ENCODE results near the gene CLIP3.
"Not testable (repeated sequence)": the region's sequence is repeated elsewhere in the genome, so short reads cannot be mapped to it uniquely, and the experiment has no call there.

CLIP3 gene

DNA sequence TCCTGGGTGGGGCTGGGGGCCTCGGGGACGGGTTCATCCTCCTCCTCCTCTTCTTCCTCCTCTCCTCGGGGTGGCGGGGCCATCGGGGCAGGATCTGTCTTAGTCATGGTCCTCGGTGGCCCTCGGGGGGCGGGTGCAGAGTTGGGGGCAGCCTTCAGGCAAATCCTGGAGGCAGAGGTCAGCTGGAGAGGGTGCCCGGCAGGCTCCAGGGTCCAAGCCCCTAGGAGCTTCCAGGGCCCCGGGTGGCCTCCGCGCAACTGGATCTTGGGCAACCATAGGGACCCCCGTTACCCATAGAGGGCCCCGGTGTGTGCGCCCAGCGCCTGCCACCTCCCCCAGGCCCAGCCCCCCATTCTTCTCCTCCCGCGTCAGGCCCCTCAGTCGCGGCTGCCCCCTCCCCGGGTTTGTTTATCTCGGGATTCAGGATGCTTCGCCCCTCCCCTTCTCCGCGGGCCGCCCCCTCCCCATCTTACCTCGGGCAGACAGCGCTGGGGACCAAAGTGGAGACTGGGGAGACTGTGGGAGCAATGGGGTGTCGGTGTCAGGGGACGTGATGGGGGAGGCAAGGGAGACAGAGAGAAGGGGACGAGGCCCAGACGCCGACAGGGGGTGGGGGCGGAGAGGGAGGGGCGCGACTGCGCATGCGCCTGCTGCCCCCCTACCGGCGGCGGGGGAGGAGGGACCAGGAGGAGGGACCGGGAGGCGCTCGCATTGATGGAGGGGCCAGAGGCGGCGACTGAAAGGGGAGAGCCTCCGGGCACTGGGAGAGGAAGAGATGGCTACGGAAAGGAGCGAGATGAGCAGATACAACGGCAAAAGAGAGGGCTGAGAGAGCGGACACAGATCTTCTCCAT lies at the start of gene CLIP3:
TSS of gene CLIP3 (minus strand) at position 623 of the 854 bp plus-strand sequence. CDS start at position 107, 516 bp downstream.
- H3K4me2 ChIP-seq, result peak within 1 kb of the TSS; percentile 71
- no peak within 1 kb of the TSS for H3K27ac ChIP-seq
- peak within 1 kb of the TSS; percentile 24; the same call in 1 of the 2 replicates for H3K9ac ChIP-seq
- no peak for TF ChIP-seq Cebpa-rat (IDR thresholded peaks at IDR 0.05)
- no peaks in the 10 kb centered on the region for H4K20me1 ChIP-seq
- peaks cover 14% of the 10 kb centered on the region for H3K4me1 ChIP-seq
- H3K9me3 ChIP-seq, result no peaks in the 10 kb centered on the region
- peaks cover 23% of the 10 kb centered on the region for H3K36me3 ChIP-seq
- H3K4me3 ChIP-seq, result peak within 1 kb of the TSS; percentile 62
- H3K27me3 ChIP-seq, result no peaks in the 10 kb centered on the region

- Histone ChIP-seq H3K4me2 (no peak overlapping the region), H3K9me3 (no peaks in the 10 kb centered on the region), H4K20me1 (no peaks in the 10 kb centered on the region; the same call in 1 of the 2 replicates), H3K9ac (no peak overlapping the region), H3K27ac (no peak overlapping the region), H3K4me1 (no peaks in the 10 kb centered on the region), H3K4me3 (no peak overlapping the region), H3K27me3 (no peaks in the 10 kb centered on the region), H3K36me3 (peaks cover 95% of the 10 kb centered on the region)
- no peak for TF ChIP-seq Cebpa-rat (IDR thresholded peaks at IDR 0.05)
These were observed 49.2 kb upstream of the CLIP3 start for GRCh38 chr19:36081894-36082293.

GRCh38 chr19:36081385-36081784 lies 48.7 kb upstream of the CLIP3 start:
- no peak overlapping the region for H3K9ac ChIP-seq

DNA sequence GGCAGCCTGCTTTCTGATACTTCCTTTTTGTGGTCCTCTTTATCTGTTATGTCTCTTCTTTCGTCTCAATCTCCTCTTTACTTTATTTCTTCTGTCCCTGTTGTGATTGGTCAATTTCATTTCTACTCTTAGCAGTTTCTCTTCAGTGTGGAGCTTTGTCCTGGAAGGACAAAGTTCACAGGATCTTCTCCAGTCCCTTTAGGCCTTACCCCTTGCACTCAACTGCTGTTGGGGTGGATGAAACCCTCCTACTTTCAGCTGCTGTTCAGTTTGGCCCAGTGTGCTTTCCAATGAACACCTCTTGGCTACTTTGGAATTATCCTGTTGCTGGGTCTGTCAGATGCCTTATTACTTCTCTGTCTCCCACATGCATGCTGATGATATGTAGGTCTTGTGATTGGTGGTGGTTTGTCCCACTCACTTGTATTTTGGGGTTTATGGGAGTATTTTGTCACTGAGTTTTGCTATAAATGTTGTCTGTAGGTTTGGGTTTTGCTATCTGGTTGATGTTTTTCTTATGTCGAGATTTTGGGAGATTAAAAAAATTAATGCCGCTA lies 46.8 kb upstream of the CLIP3 start:
- Histone ChIP-seq H3K4me2 (no peak overlapping the region), H4K20me1 (no peaks in the 10 kb centered on the region; the same call in 1 of the 2 replicates), H3K27ac (no peak overlapping the region), H3K4me3 (no peak overlapping the region), H3K4me1 (no peaks in the 10 kb centered on the region), H3K27me3 (no peaks in the 10 kb centered on the region), H3K9ac (no peak overlapping the region), H3K36me3 (peaks cover 93% of the 10 kb centered on the region), H3K9me3 (no peaks in the 10 kb centered on the region)
- no peak for TF ChIP-seq Cebpa-rat (IDR thresholded peaks at IDR 0.05)

More at GRCh38 chr19:36081385-36081784, 48.7 kb upstream of the CLIP3 start:
- Histone ChIP-seq H3K36me3 (peaks cover 93% of the 10 kb centered on the region), H3K4me3 (no peak overlapping the region), H3K27me3 (no peaks in the 10 kb centered on the region), H3K4me2 (no peak overlapping the region), H3K27ac (no peak overlapping the region), H3K9me3 (no peaks in the 10 kb centered on the region), H3K4me1 (no peaks in the 10 kb centered on the region), H4K20me1 (no peaks in the 10 kb centered on the region; the same call in 1 of the 2 replicates)
- TF ChIP-seq Cebpa-rat (IDR thresholded peaks at IDR 0.05), result no peak

- Histone ChIP-seq H3K36me3 (peaks cover 92% of the 10 kb centered on the region), H3K27ac (no peak overlapping the region), H3K4me2 (no peak overlapping the region), H3K4me3 (no peak overlapping the region), H3K4me1 (no peaks in the 10 kb centered on the region), H4K20me1 (no peaks in the 10 kb centered on the region), H3K27me3 (no peaks in the 10 kb centered on the region), H3K9ac (no peak overlapping the region), H3K9me3 (peaks cover 7% of the 10 kb centered on the region; the same call in 1 of the 2 replicates)
- TF ChIP-seq Cebpa-rat (IDR thresholded peaks at IDR 0.05), result no peak
These were observed 40.6 kb upstream of the CLIP3 start for GRCh38 chr19:36073121-36073876.

DNA sequence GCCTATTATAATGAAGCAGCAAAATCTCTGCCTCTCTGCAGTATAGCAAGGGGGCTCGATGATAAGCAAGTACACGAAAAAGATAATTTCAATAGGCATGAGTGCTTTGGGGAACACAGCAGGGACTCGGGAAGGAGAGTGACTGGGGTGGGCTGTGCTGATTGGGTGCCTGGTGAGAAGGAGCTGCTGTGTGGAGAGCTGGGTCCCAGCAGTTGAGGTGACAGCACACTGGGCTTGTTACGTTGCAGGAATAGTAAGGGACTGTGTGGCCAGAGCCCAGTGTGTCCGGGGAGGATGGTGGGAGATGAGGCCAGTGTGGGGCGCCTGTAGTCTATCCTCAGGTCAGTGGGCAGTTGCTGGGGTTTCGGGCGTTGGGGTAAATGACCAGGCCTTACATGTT lies 39.4 kb upstream of the CLIP3 start:
- no peak for TF ChIP-seq Cebpa-rat (IDR thresholded peaks at IDR 0.05)
- Histone ChIP-seq H3K27me3 (no peaks in the 10 kb centered on the region; the same call in 1 of the 2 replicates), H4K20me1 (no peaks in the 10 kb centered on the region), H3K4me3 (no peak overlapping the region), H3K4me1 (no peaks in the 10 kb centered on the region), H3K4me2 (no peak overlapping the region), H3K9me3 (peaks cover 15% of the 10 kb centered on the region; the same call in 1 of the 2 replicates), H3K36me3 (peaks cover 92% of the 10 kb centered on the region), H3K27ac (no peak overlapping the region), H3K9ac (no peak overlapping the region; the same call in 1 of the 2 replicates)

DNA sequence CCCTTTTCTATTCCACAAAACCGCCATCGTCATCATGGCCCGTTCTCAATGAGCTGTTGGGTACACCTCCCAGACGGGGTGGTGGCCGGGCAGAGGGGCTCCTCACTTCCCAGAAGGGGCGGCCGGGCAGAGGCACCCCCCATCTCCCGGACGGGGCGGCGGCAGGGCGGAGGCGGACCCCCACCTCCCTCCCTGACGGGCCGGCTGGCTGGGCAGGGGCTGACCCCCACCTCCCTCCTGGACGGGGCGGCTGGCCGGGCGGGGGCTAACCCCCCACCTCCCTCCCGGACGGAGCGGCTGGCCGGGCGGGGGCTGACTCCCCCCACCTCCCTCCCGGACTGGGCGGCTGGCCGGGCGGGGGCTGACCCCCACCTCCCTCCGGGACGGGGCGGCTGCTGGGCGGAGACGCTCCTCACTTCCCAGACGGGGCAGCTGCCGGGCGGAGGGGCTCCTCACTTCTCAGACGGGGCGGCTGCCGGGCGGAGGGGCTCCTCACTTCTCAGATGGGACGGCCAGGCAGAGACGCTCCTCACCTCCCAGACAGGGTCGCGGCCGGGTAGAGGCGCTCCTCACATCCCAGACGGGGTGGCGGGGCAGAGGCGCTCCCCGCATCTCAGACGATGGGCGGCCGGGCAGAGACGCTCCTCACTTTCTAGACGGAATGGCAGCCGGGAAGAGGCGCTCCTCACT lies 36.3 kb upstream of the CLIP3 start:
- H3K9me3 ChIP-seq, result peaks cover 15% of the 10 kb centered on the region; the same call in 1 of the 2 replicates
- H3K4me3 ChIP-seq, H4K20me1 ChIP-seq, H3K9ac ChIP-seq, H3K27ac ChIP-seq, H3K4me1 ChIP-seq, H3K27me3 ChIP-seq, H3K4me2 ChIP-seq: not testable (repeated sequence)
- H3K36me3 ChIP-seq, result peaks cover 93% of the 10 kb centered on the region

- Histone ChIP-seq H3K9me3 (peaks cover 15% of the 10 kb centered on the region; the same call in 1 of the 2 replicates), H3K4me2 (no peak overlapping the region), H3K9ac (no peak overlapping the region), H3K27ac (no peak overlapping the region), H3K4me1 (no peaks in the 10 kb centered on the region), H3K36me3 (peaks cover 93% of the 10 kb centered on the region), H4K20me1 (no peaks in the 10 kb centered on the region), H3K4me3 (no peak overlapping the region), H3K27me3 (no peaks in the 10 kb centered on the region; the same call in 1 of the 2 replicates)
- no peak for TF ChIP-seq Cebpa-rat (IDR thresholded peaks at IDR 0.05)
These were observed 35.0 kb upstream of the CLIP3 start for GRCh38 chr19:36067681-36068080.

- no peak overlapping the region for H3K4me2 ChIP-seq
- H3K4me3 ChIP-seq, result no peak overlapping the region
- peaks cover 15% of the 10 kb centered on the region; the same call in 1 of the 2 replicates for H3K9me3 ChIP-seq
- no peaks in the 10 kb centered on the region; the same call in 1 of the 2 replicates for H3K27me3 ChIP-seq
- peaks cover 92% of the 10 kb centered on the region for H3K36me3 ChIP-seq
- H3K27ac ChIP-seq, result no peak overlapping the region
- no peak for TF ChIP-seq Cebpa-rat (IDR thresholded peaks at IDR 0.05)
- H3K9ac ChIP-seq, result no peak overlapping the region
- no peaks in the 10 kb centered on the region; the same call in 1 of the 2 replicates for H3K4me1 ChIP-seq
- peaks cover 13% of the 10 kb centered on the region; the same call in 1 of the 2 replicates for H4K20me1 ChIP-seq
These were observed 32.2 kb upstream of the CLIP3 start for GRCh38 chr19:36064826-36065225.

All from BLaER1 (cell line).